Activated T-helper 1 cell treated with anti-CD3 and anti-CD28 coated beads, Interleukin-12 subunit alpha, Interleukin-12 subunit beta, Interleukin-2, Interleukin-4 antibody, amounts not matched to agents 30 ng/mL and 10 ng/mL and 1 ng/mL, durations not matched to agents 14 hours and 24 hours and 36 hours (primary cell): ENCODE results near the gene OR1L6. TPM values are rescaled to one million over a fixed set of nuclear protein-coding genes. Genes with fewer than 3 reads are reported as not detected.

Experiments used
- DNase-seq: peaks from one replicate; pipeline ENCODE4 v3.0.0; 2021; ENCODE audit warnings: low spot score
- H3K27ac Mint-ChIP-seq: one replicate; pipeline ENCODE4 v1.8.0; 2021; ENCODE audit warnings: mild to moderate bottlenecking, mixed read lengths
- H3K27me3 Mint-ChIP-seq: one replicate; pipeline ENCODE4 v1.8.0; 2022; ENCODE audit warnings: mild to moderate bottlenecking, moderate library complexity, mixed read lengths; ENCODE audit not compliant: insufficient read depth
- H3K36me3 Mint-ChIP-seq: one replicate; pipeline ENCODE4 v1.8.0; 2021; ENCODE audit warnings: low read depth, mixed read lengths
- H3K4me1 Mint-ChIP-seq: one replicate; pipeline ENCODE4 v1.8.0; 2021; ENCODE audit warnings: low read depth, mixed read lengths
- H3K4me3 Mint-ChIP-seq: one replicate; pipeline ENCODE4 v1.8.0; 2021; ENCODE audit warnings: mild to moderate bottlenecking, moderate library complexity, mixed read lengths
- H3K9me3 Mint-ChIP-seq: one replicate; pipeline ENCODE4 v1.8.0; 2021; ENCODE audit warnings: mixed read lengths
- intact Hi-C: fragments of 100-400 bp; cut with micrococcal nuclease; formaldehyde crosslinking; loops from one replicate; pipeline ENCODE4 v1.15.1; 2024
- total RNA-seq: library from RNA; stranded (reverse); gene quantifications from 2 replicates; pipeline ENCODE4 v1.2.3, GENCODE V29; 2022

The OR1L6 gene
- total RNA-seq, 1 donor from 2014 or later: not detected

DNA sequence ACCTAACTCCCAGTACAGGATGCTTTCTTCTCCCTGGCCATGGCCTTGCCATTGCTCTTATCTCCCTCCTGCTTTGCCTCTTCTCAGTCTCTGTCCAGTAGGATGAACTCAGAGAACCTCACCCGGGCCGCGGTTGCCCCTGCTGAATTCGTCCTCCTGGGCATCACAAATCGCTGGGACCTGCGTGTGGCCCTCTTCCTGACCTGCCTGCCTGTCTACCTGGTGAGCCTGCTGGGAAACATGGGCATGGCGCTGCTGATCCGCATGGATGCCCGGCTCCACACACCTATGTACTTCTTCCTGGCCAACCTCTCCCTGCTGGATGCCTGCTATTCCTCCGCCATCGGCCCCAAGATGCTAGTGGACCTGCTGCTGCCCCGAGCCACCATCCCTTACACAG is 46.7 kb downstream of the OR1L6 start, which contains the start of gene OR5C1:
TSS of gene OR5C1 (plus strand) at position 103 of the 400 bp plus-strand sequence. CDS start at position 103, 0 bp downstream.
- Mint-ChIP-seq H3K9me3 (peaks cover under 1% of the 10 kb centered on the region), H3K27ac (no peak within 1 kb of the TSS), H3K27me3 (no peaks in the 10 kb centered on the region), H3K4me1 (no peaks in the 10 kb centered on the region), H3K36me3 (no peaks in the 10 kb centered on the region), H3K4me3 (no peak within 1 kb of the TSS)
- intact Hi-C loops: no loop called here
- no peak for DNase-seq

DNA sequence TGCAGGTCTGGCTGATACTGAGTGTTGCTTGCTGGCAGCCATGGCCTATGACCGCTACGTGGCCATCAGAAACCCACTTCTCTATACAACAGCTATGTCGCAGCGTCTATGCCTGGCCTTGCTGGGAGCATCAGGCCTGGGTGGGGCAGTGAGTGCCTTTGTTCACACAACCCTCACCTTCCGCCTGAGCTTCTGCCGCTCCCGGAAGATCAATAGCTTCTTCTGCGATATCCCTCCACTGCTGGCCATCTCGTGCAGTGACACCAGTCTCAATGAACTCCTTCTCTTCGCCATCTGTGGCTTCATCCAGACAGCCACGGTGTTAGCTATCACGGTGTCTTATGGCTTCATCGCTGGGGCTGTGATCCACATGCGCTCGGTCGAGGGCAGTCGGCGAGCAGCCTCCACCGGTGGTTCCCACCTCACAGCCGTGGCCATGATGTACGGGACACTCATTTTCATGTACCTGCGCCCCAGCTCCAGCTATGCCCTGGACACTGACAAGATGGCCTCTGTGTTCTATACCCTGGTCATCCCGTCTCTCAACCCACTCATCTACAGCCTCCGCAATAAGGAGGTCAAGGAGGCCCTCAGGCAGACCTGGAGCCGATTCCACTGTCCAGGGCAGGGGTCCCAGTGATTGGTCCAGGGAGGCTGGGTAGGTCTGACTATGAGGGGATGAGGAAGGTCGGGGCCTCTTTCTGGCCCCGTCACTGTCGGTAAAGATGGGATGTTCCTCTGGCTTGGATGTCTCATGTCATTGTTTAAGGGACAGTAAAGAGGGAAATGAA is 47.3 kb downstream of the OR1L6 start:
- no peak for DNase-seq
- H3K4me1 Mint-ChIP-seq: no peaks in the 10 kb centered on the region
- no peaks in the 10 kb centered on the region for H3K27me3 Mint-ChIP-seq

DNA sequence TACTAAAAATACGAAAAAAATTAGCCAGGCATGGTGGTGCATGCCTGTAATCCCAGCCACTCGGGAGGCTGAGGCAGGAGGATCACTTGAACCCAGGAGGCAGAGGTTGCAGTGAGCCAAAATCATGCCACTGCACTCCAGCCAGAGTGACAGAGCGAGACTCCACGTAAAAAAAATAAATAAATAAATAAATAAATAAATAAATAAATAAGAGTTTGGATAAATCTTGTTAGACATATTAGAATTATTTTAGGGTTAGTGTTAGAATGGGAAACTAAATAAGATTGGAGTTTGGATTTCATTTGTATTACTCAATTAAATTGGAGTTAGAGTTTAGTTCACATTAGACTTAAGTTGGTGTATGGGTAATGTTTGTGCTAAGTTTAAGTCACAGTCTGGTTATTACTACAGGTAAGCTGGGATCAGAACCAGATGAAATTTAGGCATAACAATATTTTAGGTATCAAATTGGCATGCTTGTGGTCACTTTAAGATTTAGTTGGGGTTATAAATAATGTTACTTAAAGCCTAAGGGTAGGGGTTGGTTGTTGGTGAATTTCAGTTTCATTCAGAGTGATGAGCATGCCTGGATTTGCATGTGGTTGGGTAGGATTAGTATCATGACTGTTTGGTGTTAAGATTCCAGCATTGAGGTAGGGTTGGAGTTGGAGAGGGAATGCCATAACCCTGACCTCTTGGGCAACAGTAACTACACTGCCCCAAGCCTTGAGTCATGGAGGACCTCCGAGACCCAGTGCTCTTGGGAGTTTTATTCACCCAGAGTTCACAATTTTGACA is 50.0 kb downstream of the OR1L6 start:
- peaks cover 4% of the 10 kb centered on the region for H3K9me3 Mint-ChIP-seq
- no peak overlapping the region for H3K4me3 Mint-ChIP-seq
- no peaks in the 10 kb centered on the region for H3K36me3 Mint-ChIP-seq
- DNase-seq: no peak
- no peaks in the 10 kb centered on the region for H3K27me3 Mint-ChIP-seq
- no peak overlapping the region for H3K27ac Mint-ChIP-seq
- intact Hi-C loops: no loop called here
- no peaks in the 10 kb centered on the region for H3K4me1 Mint-ChIP-seq

More for the DNA sequence above, 47.3 kb downstream of the OR1L6 start:
- Mint-ChIP-seq H3K36me3 (no peaks in the 10 kb centered on the region), H3K9me3 (peaks cover 4% of the 10 kb centered on the region), H3K27ac (no peak overlapping the region), H3K4me3 (no peak overlapping the region)
- intact Hi-C loops: no loop called here

DNA sequence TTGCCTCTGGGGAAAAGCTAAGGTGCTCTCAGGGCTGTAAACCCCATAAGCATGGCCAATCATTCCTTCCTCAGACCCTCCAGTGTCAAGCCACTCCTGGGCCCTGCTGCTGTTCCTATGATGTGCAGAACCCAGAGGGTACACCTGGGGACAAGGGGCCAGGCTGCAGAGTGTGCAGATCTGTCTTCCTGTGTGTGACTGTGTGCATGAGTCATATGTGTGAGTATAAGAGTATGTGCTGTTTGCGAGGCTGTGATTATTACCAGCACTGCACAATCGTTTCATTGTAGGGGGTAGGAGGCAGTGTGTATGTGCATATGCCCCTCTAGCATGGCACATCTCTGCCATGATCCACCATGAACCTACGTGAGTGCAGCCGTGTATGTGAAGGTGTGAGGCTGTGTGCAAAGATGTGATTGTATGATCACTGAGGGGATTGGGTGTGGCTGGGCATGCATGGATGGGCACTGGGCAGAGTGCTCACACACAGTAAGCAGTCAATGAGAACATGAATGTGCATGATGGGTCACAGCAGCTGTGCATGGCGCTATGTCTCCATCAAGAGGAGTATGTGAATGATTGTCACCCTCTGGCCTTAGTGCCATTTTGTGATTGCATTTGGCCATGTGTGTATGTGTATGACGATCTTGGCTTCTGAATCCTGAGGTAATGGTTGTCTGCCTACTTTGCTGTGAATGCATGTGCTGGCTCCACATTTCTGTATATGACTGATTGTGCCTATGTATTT is 55.4 kb downstream of the OR1L6 start:
- Mint-ChIP-seq H3K36me3 (no peaks in the 10 kb centered on the region), H3K4me3 (no peak overlapping the region), H3K4me1 (no peaks in the 10 kb centered on the region), H3K27ac (no peak overlapping the region), H3K9me3 (peaks cover 4% of the 10 kb centered on the region), H3K27me3 (peaks cover 7% of the 10 kb centered on the region)
- no peak for DNase-seq
- intact Hi-C loops: no loop called here

Other genes with a start within 250 kb of the OR1L6 start
- gene OR1J2, start 231.5 kb upstream of the OR1L6 start, total RNA-seq: not detected in 2 replicates
- gene OR1J4, start 223.2 kb upstream of the OR1L6 start, total RNA-seq: not detected in 2 replicates
- gene OR1N1, start 215.0 kb upstream of the OR1L6 start, total RNA-seq: not detected in 2 replicates
- gene OR1N2, start 189.2 kb upstream of the OR1L6 start, total RNA-seq: not detected in 2 replicates
- gene OR1L8, start 158.9 kb upstream of the OR1L6 start, total RNA-seq: not detected in 2 replicates
- not detected in 2 replicates for gene OR1Q1, start 127.6 kb upstream of the OR1L6 start, total RNA-seq
- not detected in 2 replicates for gene OR1B1, start 84.7 kb upstream of the OR1L6 start, total RNA-seq
- gene OR1L1, start 80.6 kb upstream of the OR1L6 start, total RNA-seq: not detected in 2 replicates
- gene OR1L3, start 67.2 kb upstream of the OR1L6 start, total RNA-seq: not detected in 2 replicates
- gene OR1L4, start 18.3 kb upstream of the OR1L6 start, total RNA-seq: not detected in 2 replicates
- gene OR5C1, start 46.6 kb downstream of the OR1L6 start, total RNA-seq: not detected in 2 replicates
- not detected in 2 replicates for gene OR1K1, start 57.8 kb downstream of the OR1L6 start, total RNA-seq
- gene PDCL, start 86.3 kb downstream of the OR1L6 start, total RNA-seq: 19.3 and 20.4 TPM in 2 replicates
- 39.8 and 49.3 TPM in 2 replicates for gene RC3H2, start 163.1 kb downstream of the OR1L6 start, total RNA-seq
- 12.1 and 12.6 TPM in 2 replicates for gene ZBTB6, start 171.0 kb downstream of the OR1L6 start, total RNA-seq
- gene ZBTB26, start 189.2 kb downstream of the OR1L6 start, total RNA-seq: 8.3 and 9.9 TPM in 2 replicates
- 26.6 and 30.2 TPM in 2 replicates for gene RABGAP1, start 198.7 kb downstream of the OR1L6 start, total RNA-seq